Lower leg skin (tissue), 4 donors: ENCODE data around the gene DPEP1. TPM values are rescaled to one million over a fixed set of nuclear protein-coding genes. Genes with fewer than 3 reads are reported as not detected.

Source experiments
- DNase-seq, 2 donors: peaks; one replicate each; pipeline ENCODE4 v3.0.0-alpha.2; 2019; ENCODE audit warnings: low spot score in 2 of 2
- H3K4me3 ChIP-seq: fragments of 200-600 bp; sonication (generic); 2 replicates; pipeline ENCODE4 v1.5.1; 2017; ENCODE audit warnings: mild to moderate bottlenecking, low read depth; ENCODE audit not compliant: poor library complexity, severe bottlenecking
- CTCF ChIP-seq, 3 donors: fragments of 450-650 bp; IDR thresholded peaks; one replicate each; pipeline ENCODE4 v1.5.1; 2016; ENCODE audit warnings: antibody characterized with exemption in 3 of 3, mild to moderate bottlenecking in 3 of 3, moderate library complexity in 2 of 3
- POLR2A ChIP-seq, 2 donors: fragments of 450-650 bp; IDR thresholded peaks; one replicate each; pipeline ENCODE4 v1.6.1; 2016 to 2017; ENCODE audit warnings: antibody characterized with exemption in 2 of 2, mild to moderate bottlenecking in 1 of 2, moderate library complexity in 1 of 2
- WGBS, 2 donors: methylation state at CpG; one replicate each; pipeline ENCODE4 v1.1.5; 2018; 5-methylcytosine and 5-hydroxymethylcytosine counted together
- intact Hi-C: fragments of 100-400 bp; cut with DNase I; formaldehyde crosslinking; loops from one replicate; pipeline ENCODE4 v1.15.0; 2023; ENCODE audit warnings: low total_unique reads
- total RNA-seq, 4 donors: library from RNA; depleted of rRNA; stranded (reverse); fragments of >200 nt; gene quantifications; one replicate each; pipeline ENCODE4 v1.1.0, GENCODE V29; 2016

The DPEP1 gene
- total RNA-seq, 4 donors from 2014 or later, result 1.7 to 3.7 TPM; not detected in 2

DNA sequence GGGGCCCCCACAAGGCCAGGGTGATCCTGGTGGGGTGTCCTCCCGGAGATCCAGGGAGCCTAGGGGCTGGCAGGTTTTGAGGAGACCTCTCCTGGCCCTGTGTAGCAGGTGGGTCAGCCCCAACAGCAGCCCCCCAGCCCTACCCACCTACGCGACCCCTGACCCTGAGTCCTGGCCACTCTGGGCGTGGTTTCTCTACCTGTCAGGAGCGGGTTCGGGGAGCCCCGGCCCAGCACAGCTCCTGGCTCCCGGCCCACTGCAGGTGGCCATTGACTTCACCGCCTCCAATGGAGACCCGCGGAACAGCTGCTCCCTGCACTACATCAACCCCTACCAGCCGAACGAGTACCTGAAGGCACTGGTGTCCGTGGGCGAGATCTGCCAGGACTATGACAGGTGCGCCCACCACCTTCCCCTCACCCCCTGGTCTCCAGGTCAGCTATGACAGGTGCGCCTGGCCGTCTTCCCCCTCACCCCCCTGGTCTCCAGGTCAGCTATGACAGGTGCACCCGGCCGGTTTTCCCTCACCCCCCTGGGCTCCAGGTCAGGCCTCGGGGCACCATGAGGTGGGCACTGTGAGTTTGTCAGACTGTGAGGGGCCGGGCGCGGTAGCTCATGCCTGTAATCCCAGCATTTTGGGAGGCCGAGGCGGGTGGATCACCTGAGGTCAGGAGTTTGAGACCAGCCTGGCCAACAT is 24.9 kb upstream of the DPEP1 start:
- no peak for TF ChIP-seq POLR2A (IDR thresholded peaks at IDR 0.05)
- TF ChIP-seq CTCF (IDR thresholded peaks at IDR 0.05), result no peak
- H3K4me3 ChIP-seq, result no peak overlapping the region
- intact Hi-C loops, result no loop called here
- no peak for DNase-seq
- 90 to 92% methylated on average over 17 to 26 of the region's 26 CpGs for WGBS, 2 donors

DNA sequence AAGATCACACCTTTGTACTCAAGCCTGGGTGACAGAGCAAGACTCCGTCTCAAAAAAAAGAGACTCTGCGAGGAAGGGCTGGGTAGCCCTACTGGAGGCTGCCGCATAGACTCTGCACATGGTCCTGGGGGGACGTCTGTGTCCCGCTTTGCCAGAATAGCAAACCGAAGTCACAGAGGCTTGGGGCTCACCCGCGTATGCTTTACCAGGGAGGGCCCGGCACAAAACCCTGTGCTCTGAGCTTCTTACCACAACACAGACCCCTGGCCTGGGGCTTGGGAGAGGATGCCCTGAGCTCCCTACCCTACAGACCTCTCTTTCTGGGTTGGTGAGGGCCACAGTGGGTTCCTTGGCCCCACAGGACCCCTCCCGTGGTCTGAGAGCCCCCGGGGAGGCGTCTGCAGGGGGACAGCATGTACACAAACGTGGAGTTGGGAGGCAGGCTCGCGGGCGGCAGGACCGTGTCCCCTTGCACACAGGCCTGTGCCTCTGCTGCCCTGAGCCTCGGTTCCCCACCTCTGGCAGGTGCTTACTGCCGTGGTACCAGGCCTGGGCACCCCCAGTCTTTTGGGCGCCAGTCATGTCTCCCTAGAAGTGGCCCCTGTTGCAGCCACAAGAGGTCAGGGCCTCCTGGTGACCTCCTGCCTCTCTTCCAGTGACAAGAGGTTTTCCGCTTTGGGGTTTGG is 24.1 kb upstream of the DPEP1 start:
- H3K4me3 ChIP-seq, result no peak overlapping the region
- no peak for DNase-seq
- TF ChIP-seq POLR2A (IDR thresholded peaks at IDR 0.05) (no peak), CTCF (IDR thresholded peaks at IDR 0.05) (no peak)
- intact Hi-C loops, result no loop called here
- WGBS, 2 donors, result 89 to 91% methylated on average over 14 to 21 of the region's 21 CpGs

GRCh38 chr16:89593841-89594240 is 19.6 kb upstream of the DPEP1 start:
- no peak for DNase-seq
- intact Hi-C loops, result no loop called here
- 84% methylated on average over 15 of the region's 15 CpGs for WGBS, 2 donors
- TF ChIP-seq POLR2A (IDR thresholded peaks at IDR 0.05) (no peak), CTCF (IDR thresholded peaks at IDR 0.05) (no peak)
- no peak overlapping the region for H3K4me3 ChIP-seq

DNA sequence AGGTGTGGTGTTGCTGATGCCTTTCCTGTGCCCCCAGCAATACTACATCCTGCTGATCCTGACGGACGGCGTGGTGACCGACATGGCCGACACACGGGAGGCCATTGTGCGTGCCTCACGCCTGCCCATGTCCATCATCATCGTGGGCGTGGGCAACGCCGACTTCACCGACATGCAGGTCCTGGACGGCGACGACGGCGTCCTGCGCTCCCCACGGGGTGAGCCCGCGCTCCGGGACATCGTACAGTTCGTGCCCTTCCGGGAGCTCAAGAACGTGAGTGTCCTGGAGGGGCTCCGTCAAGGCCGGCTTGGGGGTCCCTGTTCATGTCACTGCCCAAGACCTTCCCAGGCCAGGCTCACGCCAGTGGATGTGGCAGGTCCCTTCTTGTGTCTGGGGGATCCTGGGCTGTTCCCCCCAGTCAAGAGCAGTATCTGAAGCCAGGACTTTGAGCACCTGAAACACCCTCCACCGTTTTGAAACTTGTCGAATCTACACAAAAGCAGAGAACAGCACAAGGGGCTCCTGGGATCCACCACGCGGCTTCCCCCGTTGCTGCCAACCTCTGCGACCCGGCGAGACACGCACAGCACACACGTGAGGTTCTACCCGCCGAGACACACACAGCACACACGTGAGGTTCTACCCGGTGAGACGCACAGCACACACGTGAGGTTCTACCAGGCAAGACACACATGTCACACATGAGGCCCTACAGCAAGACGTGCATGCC is 17.9 kb upstream of the DPEP1 start:
- intact Hi-C loops, result no loop called here
- WGBS, 2 donors, result 94 to 95% methylated on average over 47 of the region's 47 CpGs
- TF ChIP-seq POLR2A (IDR thresholded peaks at IDR 0.05) (no peak), CTCF (IDR thresholded peaks at IDR 0.05) (no peak)
- no peak overlapping the region for H3K4me3 ChIP-seq
- no peak for DNase-seq

- no peak overlapping the region for H3K4me3 ChIP-seq
- intact Hi-C loops, result no loop called here
- no peak for DNase-seq
- no peak for TF ChIP-seq CTCF (IDR thresholded peaks at IDR 0.05)
- TF ChIP-seq POLR2A (IDR thresholded peaks at IDR 0.05), result no peak
- WGBS, 2 donors, result 80% methylated on average over 13 to 18 of the region's 25 CpGs
These were observed 17.3 kb upstream of the DPEP1 start for GRCh38 chr16:89596061-89596689.
